A172 (cell line): ENCODE measurements around the gene SLC9A1. TPM values are rescaled to one million over a fixed set of nuclear protein-coding genes. Genes with fewer than 3 reads are reported as not detected.

Experiments used
- DNase-seq: peaks from one replicate; pipeline ENCODE4 v3.0.0-alpha.2; 2015; ENCODE audit warnings: low spot score
- total RNA-seq: library from RNA; depleted of rRNA; stranded (reverse); fragments of >200 nt; shearing (Covaris generic); gene quantifications from 2 replicates; pipeline ENCODE4 v1.2.3, GENCODE V29; 2014

SLC9A1 gene
- total RNA-seq, 1 experiment from 2014 or later = 5.2 TPM

DNA sequence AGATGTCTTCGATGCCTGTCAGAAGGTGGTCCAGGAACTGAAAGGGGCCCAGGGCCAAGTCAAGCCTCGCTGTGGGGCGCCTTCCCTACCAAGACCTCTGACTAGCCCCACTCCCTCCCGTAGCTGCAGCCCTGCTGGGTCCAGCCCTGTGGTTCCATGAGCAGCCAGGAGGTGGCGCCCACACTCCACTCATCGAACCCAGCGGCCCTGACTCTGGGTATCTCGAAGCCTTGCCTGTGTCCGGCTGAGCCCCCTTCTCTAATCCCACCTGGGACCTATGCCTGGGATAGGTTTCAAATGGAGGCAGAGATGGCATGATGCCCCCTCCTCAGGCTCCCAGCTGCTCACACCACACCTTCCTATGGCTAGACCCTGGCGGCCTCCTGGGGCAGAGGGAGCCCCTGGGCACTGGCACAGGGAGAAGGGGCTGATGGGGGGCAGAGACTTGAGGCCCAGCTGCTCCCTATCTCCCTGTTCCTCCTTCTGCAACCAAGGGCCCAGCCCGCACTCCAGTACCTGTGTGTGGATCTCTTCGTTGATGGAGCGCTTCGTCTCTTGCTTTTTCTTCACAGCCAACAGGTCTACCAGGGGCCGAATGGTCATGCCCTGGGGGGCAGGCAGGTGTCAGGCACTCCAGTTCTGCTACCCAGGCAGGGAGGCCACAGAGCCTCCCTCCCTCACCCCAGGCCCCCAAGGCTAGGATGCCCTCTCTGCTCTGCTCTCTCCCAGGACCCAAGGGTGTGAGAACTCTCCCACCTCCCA is 52.0 kb downstream of the SLC9A1 start:
- no peak for DNase-seq

DNA sequence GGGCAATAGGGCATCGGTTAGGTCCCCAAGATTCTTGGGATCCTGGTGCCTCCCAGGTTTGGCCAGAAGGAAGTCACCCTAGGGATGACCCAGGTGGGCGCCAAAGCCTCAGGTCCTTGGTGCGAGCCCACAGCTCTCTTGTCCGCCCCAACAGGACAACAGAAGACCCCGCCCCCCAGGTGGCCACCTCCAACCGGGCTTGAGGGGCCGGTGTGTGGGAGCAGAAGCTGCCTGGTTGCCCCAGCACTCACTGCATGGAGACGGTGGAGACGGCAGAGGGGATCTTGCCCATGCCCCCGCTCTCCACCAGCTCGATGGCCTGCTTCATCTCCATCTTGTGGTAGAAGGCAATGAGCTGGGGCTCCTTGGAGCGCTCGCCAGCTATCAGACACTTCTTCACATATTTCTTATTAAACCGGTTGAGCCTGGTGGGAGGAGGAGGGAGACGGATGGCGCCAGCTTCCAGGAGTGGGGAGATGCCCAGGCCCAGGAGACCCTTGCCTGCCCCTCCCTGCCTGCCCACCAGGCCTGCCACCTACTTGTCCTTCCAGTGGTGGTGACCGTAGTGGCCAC is 52.7 kb downstream of the SLC9A1 start:
- DNase-seq = no peak

DNA sequence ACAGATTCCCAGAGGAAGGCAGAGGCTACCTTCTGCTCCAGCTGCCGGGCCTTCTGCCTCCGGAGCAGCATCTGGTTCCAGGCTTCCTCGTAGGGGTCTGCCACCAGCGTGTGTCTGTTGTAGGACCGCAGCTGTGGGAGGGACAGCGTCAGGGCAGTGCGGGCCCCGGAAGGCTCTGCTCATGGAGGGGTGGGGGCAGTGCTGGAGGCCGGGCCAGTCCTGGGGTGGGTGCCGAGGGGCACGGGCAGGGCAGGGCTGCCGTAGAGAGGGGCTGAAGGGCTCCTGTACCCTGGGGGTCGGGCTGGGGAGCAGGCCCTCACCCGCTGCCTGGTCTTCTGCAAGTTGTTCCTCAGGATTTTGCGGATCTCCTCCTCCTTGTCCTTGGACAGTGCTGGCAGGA is 53.2 kb downstream of the SLC9A1 start:
- DNase-seq = no peak

GRCh38 chr1:27101054-27101491 is 53.9 kb downstream of the SLC9A1 start:
- no peak for DNase-seq

DNA sequence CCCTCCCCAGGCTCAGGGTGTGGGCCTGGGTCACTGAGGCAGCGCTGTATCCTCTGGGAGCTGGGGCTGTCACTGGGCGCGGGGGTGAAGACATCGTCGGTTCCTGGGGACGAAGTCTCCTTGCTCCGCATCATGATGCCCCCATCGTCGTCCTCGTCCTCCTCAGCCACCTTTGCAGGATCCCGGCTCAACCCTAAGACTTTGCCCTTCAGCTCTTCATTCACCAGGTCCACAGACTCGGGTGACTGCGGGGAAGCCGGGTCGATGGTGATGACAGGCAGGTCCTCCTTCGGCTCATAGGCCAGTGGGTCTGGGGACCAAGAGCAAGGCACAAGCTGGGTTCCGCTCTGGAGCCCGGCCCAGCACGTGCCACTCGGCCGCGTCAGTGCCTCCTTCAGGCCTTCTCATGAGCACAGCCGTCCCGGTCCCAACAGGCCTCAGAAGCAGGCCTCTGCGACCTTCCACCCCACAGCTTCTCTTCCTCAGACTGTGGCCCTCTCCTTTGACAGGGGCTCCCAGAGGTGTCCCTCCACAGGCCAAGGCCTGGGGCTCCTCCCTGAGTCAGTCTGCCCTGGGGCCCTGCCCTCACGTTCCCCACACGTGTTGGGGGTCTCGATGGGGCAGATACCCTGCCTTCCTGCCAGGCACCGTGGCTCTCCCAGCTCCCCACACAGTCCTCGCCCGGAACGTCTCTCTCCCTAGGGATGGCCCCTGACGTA is 54.4 kb downstream of the SLC9A1 start:
- DNase-seq = no peak

DNA sequence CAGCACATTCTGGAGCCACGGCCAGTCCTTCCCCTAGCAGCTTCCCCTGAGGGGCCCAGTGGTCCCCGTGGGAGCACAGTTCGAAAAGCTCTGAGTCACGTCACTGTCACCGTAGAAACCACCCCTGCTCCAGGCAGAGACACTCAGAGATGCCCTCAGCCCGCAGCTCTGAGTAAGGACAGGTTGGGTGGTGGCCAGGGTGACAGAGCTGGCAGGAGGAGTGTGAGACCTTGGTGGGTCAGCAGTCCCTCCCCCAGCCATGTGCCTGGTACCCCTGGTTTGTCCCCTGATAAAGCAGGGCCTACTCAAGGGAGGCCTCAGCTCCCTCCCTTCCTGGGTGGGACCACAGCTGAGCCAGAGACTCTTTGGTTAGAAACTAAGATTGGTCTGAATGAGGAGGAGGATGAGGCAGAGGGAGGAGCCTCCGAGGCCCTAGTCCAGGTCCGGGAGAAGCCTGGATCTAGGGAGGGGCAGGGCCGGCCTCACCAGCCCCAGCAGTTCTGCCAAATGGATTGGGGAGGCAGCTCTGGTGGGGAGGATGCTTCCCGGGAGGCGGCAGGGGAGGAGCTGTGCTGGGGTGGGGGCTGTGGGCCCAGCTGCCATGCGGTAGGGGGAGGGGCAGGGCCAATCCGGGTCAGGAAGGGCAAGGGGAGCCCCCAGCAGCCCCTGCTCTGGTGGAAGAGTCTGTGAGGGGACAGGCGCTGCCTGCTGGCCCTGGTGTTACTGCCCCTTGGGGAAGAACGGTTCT is 55.2 kb downstream of the SLC9A1 start:
- DNase-seq = peak; percentile 68

GRCh38 chr1:27099135-27099586 is 55.8 kb downstream of the SLC9A1 start:
- no peak for DNase-seq

DNA sequence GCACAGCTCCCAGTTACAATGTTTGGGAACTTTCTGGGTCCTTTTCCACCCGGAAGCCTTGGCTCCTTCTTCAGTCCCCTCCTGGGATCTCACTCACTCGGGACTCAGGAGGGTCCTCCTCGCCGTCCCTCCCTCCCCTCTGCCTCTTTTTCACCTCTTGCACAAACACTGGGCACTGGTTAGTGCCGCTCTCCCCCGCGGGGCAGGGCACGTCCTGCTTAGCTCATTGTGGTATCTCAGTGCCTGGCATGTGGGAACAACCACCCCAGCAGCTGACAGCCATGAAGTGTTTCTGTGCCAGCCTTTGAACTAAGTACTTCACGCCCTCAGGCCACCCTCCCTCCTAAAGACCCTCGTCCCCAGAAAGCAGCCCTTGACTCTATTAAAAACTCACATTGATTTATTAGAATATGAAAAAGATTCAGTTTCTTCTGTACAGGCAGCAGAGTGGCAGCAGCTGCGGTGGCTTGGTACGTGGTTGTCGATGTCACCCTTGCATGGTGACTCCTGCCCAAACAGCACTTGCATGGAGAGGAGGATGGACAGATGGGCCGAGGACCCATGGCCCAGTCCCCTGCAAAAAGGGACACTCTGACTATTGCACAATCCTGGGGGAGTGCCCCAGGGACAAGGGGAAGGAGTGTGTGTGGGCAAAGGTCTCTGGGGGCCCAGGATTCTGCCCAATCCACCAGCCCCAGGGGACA is 56.3 kb downstream of the SLC9A1 start:
- DNase-seq = no peak

DNA sequence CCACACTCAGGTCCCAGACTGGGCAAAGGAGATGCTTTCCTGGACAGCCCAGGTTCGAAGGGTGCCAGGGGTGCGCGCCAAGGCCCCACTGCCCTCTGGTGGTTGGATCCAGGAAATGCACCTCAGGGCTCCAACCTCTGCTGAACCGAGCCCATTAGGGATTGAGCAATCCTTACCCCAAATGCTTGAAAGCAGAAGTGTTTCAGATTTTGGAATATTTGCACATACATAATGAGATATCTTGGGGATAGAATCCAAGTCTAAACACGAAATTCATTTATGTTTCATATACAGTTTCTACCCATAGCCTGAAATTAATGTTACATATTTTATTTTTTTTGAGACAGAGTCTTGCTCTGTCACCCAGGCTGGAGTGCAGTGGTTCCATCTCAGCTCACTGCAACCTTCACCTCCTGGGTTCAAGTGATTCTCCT is 57.4 kb downstream of the SLC9A1 start:
- peak; percentile 54 for DNase-seq

- no peak for DNase-seq
These were observed 59.3 kb downstream of the SLC9A1 start for GRCh38 chr1:27095576-27095975.

DNA sequence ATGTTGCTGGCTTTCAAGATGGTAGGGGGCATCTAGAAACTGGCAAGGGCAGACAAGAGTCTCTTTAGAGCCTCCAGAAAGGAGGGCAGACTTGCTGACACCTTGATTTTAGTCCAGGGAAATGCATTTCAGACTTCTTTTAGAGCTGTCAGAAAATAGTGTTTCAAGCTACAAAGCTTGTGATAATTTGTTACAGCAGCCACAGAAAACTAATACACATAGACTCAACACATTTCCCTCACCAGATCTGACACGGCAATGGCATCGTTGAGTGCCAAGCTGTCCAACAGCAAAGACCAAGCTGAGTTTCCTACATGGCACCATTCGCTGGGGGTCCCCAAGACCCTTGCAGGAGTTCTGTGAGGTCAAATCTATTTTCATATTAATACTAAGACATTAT is 62.0 kb downstream of the SLC9A1 start:
- DNase-seq = no peak

DNA sequence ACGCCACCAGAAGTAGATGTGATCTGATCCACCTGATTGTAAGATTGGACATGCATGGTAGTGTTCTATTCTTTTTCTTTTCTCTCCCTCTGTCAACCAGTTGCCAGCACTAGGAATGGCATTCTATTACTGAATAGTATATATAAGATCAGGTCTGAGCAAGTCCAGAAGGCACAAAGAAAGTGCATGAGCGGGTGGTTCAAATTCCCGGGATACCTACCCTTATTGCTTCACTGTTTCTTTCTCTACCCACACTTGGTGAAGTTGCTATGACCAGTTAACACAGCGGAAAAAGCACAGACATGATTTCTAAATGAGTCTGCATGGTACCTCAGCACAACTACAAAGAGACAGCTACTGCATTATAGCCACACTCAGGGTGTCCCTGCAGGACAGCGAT is 64.0 kb downstream of the SLC9A1 start:
- no peak for DNase-seq

- DNase-seq = no peak
These were observed 67.3 kb downstream of the SLC9A1 start for GRCh38 chr1:27087371-27088220.

DNA sequence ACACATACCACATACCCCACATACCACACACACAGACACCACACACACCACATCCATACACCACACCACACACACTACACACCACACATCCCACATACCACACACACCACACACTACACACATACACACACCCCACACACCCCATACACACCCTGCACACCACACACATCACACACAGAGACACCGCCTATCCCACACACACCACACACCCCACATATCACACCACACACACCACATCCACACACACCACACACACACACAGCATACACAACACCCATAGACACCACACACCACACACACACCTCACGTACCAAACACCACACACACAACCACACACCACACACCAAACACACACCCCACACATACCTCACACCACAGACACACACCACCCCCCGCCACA is 68.3 kb downstream of the SLC9A1 start:
- DNase-seq = no peak

DNA sequence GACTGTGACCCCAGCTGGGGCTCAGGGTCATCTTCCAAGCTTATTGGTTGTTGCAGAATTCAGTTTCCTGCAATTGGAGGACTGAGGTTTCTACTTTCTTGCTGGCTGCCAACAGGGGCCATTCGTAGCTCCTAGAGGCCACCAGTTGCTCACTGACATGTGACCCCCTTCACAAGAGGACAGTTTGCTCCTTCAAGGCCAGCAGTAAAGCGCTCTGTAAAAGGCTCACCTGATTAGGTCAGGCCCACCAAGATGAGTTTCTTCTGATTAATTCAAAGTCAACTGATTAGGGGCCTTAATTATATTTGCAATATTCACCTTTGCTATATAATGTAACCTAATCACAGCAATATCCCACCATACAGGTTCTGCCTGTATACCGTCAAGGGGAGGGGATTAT is 68.9 kb downstream of the SLC9A1 start:
- DNase-seq = no peak

DNA sequence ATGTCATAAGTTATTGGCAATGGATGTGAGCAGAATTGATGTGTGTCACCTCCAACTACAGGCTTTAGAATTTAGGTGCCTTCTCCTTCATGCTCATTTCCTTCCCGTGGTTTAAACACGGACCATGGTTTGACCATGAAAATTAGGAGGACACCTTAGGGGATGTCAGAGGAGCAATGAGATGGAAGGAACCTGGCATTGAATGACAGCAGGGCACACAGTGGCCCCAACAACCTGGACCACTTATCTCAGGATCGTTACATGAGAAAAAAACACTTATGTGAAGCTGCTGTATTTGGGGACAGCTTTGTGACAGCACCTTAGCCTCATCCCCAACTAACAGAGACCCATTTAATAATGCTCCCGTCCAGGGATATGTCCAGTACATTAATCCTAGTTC is 70.8 kb downstream of the SLC9A1 start:
- no peak for DNase-seq

DNA sequence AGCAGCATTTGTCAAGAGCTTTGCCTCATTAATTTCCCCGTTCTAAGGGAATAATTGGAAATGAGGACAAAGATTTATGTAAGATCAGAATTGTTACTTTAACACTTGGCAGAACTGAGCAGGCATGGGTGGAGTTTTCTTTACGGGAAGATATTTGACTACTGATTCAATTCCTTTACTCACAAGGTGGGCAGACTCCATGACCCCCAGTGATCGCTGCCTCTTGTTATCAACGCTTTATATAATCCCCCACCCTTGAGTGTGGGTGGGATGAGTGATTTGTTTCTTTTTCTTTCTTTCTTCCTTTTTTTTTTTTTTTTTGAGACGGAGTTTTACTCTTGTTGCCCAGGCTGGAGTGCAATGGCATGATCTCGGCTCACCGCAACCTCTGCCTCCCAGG is 77.0 kb downstream of the SLC9A1 start:
- DNase-seq = no peak

DNA sequence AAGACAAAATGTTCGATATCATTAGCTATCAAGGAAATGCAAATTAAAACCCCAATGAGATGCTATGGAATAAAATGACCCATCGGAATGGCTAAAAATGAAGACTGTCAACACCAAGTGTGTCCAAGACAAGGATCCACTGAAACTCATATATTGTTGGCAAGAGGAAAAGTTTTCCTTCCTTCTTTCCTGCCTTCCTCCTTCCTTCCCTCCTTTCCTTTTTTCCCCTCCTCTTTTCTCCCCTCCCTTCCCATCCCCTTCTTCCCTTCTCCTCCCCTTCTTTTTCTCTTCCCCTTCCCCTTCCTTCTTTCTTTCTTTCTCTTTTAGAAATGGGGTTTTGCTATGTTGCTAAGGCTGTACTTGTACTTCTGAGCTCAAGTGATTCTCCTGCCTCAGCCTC is 78.1 kb downstream of the SLC9A1 start:
- no peak for DNase-seq

DNA sequence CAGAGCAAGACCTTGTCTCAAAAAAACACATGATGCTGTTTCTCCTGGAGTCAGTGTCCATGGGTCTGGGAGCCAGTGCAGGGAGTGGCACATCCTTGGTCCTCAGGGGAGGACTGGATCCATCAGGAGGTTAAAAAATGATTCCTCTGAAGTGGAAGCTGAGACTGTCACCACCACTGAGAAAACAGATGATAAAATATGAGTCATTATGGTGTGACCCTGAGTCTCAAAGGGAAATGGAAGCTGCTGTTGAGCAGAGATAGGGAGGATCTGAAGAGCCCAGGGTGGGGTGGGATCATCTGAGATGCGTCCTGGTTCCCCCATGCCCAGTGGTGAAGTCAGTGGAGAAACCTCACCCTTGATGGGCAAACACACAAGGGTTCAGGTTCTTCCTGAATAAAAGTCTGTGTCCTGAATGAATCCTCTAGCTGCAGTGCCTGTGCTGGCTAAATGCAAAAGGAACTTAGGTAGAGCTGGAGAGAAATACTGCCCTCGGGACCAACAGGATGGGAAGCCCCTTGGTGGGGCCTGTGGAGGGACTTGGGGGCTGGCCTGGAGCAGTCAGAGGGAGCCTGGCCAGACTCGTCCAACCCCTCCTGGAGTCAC is 80.6 kb downstream of the SLC9A1 start:
- DNase-seq = peak; percentile 45

DNA sequence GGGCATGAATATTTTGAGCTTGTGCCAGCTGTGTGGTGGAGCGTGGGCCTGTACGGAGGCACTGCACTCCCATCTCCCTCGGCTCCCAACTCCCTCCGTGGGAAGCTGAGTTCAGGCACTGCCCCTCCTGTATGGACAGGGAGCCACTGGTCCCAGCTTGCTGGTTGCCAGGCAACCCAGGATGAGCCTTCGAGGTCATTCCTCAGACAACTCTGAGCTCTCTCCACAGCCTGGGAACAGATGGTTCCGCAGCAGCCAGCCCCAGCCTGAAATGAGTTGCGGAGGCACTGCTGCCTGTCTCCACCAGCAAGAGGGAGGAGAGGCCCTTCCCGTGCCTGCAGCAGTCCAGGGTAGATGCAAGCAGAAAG is 83.9 kb downstream of the SLC9A1 start:
- DNase-seq = no peak
